ENCODE data around the gene SLC25A53.
"Not testable (repeated sequence)": the region's sequence is repeated elsewhere in the genome, so short reads cannot be mapped to it uniquely, and the experiment has no call there.

SLC25A53 gene

GRCh38 chrX:104112326-104112951, 44.4 kb downstream of the SLC25A53 start, which contains the start of gene ZCCHC18:
Gene ZCCHC18, plus strand, starts transcription at chrX:104112523. Its CDS starts 1,589 bp downstream, at chrX:104114112.
- Histone ChIP-seq H3K27ac (ENCODE audit: poor library complexity, severe bottlenecking) (no peak within 1 kb of the TSS), H3K27me3 (ENCODE audit: insufficient read depth, poor library complexity, severe bottlenecking) (no peaks in the 10 kb centered on the region), H3K9me3 (ENCODE audit: severe bottlenecking) (no peaks in the 10 kb centered on the region), H3K36me3 (ENCODE audit: low read depth) (no peaks in the 10 kb centered on the region), H3K4me1 (ENCODE audit: insufficient read depth, poor library complexity, severe bottlenecking) (no peaks in the 10 kb centered on the region), H3K4me3 (ENCODE audit: severe bottlenecking) (peak within 1 kb of the TSS; percentile 37)
- TF ChIP-seq CTCF (IDR thresholded peaks at IDR 0.05; ENCODE audit: poor library complexity, severe bottlenecking), result no peak
- peak; percentile 55 for ATAC-seq (ENCODE audit: low read depth)
- no peak for DNase-seq (ENCODE audit: low spot score)

GRCh38 chrX:104110491-104111240, 46.1 kb downstream of the SLC25A53 start:
- H3K9me3 ChIP-seq (ENCODE audit: severe bottlenecking); ATAC-seq (ENCODE audit: low read depth); H3K4me1 ChIP-seq (ENCODE audit: insufficient read depth, poor library complexity, severe bottlenecking); H3K36me3 ChIP-seq (ENCODE audit: low read depth); H3K27me3 ChIP-seq (ENCODE audit: insufficient read depth, poor library complexity, severe bottlenecking); H3K27ac ChIP-seq (ENCODE audit: poor library complexity, severe bottlenecking); DNase-seq (ENCODE audit: low spot score); H3K4me3 ChIP-seq (ENCODE audit: severe bottlenecking): not testable (repeated sequence)

GRCh38 chrX:104108955-104109354, 47.9 kb downstream of the SLC25A53 start:
- no peaks in the 10 kb centered on the region for H3K9me3 ChIP-seq (ENCODE audit: severe bottlenecking)
- no peak overlapping the region for H3K27ac ChIP-seq (ENCODE audit: poor library complexity, severe bottlenecking)
- DNase-seq (ENCODE audit: low spot score) (no peak), ATAC-seq (ENCODE audit: low read depth) (no peak)
- H3K36me3 ChIP-seq (ENCODE audit: low read depth), result no peaks in the 10 kb centered on the region
- no peaks in the 10 kb centered on the region for H3K4me1 ChIP-seq (ENCODE audit: insufficient read depth, poor library complexity, severe bottlenecking)
- no peaks in the 10 kb centered on the region for H3K27me3 ChIP-seq (ENCODE audit: insufficient read depth, poor library complexity, severe bottlenecking)
- H3K4me3 ChIP-seq (ENCODE audit: severe bottlenecking), result no peak overlapping the region
- no peak for TF ChIP-seq CTCF (IDR thresholded peaks at IDR 0.05; ENCODE audit: poor library complexity, severe bottlenecking)

GRCh38 chrX:104105330-104106262, 51.2 kb downstream of the SLC25A53 start:
- H3K27me3 ChIP-seq (ENCODE audit: insufficient read depth, poor library complexity, severe bottlenecking), result no peaks in the 10 kb centered on the region
- no peak for TF ChIP-seq CTCF (IDR thresholded peaks at IDR 0.05; ENCODE audit: poor library complexity, severe bottlenecking)
- DNase-seq (ENCODE audit: low spot score), result no peak
- ATAC-seq (ENCODE audit: low read depth), result no peak
- no peaks in the 10 kb centered on the region for H3K36me3 ChIP-seq (ENCODE audit: low read depth)
- no peak overlapping the region for H3K4me3 ChIP-seq (ENCODE audit: severe bottlenecking)
- no peak overlapping the region for H3K27ac ChIP-seq (ENCODE audit: poor library complexity, severe bottlenecking)
- H3K9me3 ChIP-seq (ENCODE audit: severe bottlenecking), result no peaks in the 10 kb centered on the region
- H3K4me1 ChIP-seq (ENCODE audit: insufficient read depth, poor library complexity, severe bottlenecking), result no peaks in the 10 kb centered on the region

- H3K27ac ChIP-seq (ENCODE audit: poor library complexity, severe bottlenecking), result no peak overlapping the region
- no peak for TF ChIP-seq CTCF (IDR thresholded peaks at IDR 0.05; ENCODE audit: poor library complexity, severe bottlenecking)
- ATAC-seq (ENCODE audit: low read depth) (no peak), DNase-seq (ENCODE audit: low spot score) (no peak)
- no peaks in the 10 kb centered on the region for H3K36me3 ChIP-seq (ENCODE audit: low read depth)
- no peak overlapping the region for H3K4me3 ChIP-seq (ENCODE audit: severe bottlenecking)
- H3K9me3 ChIP-seq (ENCODE audit: severe bottlenecking), result no peaks in the 10 kb centered on the region
- no peaks in the 10 kb centered on the region for H3K27me3 ChIP-seq (ENCODE audit: insufficient read depth, poor library complexity, severe bottlenecking)
- H3K4me1 ChIP-seq (ENCODE audit: insufficient read depth, poor library complexity, severe bottlenecking), result no peaks in the 10 kb centered on the region
Measured at GRCh38 chrX:104104676-104105075, 52.1 kb downstream of the SLC25A53 start.
